ENCODE measurements around the gene ACACA.

ACACA gene

GRCh38 chr17:37123941-37124820 is 282.5 kb downstream of the ACACA start:
- ATAC-seq = no peak

- no peak for ATAC-seq
Observed at GRCh38 chr17:37123386-37123785, 283.2 kb downstream of the ACACA start.

- ATAC-seq = no peak
Observed at GRCh38 chr17:37121616-37122015, 285.0 kb downstream of the ACACA start.

- ATAC-seq = no peak
Observed at GRCh38 chr17:37118366-37119137, 288.1 kb downstream of the ACACA start.

- ATAC-seq = no peak
Observed at GRCh38 chr17:37117373-37118142, 289.1 kb downstream of the ACACA start.

- no peak for ATAC-seq
Observed at GRCh38 chr17:37116671-37117185, 289.9 kb downstream of the ACACA start.

GRCh38 chr17:37111329-37111728 is 295.3 kb downstream of the ACACA start:
- no peak for ATAC-seq

- no peak for ATAC-seq
Observed at GRCh38 chr17:37110746-37111145, 295.9 kb downstream of the ACACA start.

- no peak for ATAC-seq
Observed at GRCh38 chr17:37109731-37110710, 296.6 kb downstream of the ACACA start.

GRCh38 chr17:37109106-37109505 is 297.5 kb downstream of the ACACA start:
- no peak for ATAC-seq

GRCh38 chr17:37107406-37108083 is 299.1 kb downstream of the ACACA start:
- ATAC-seq = no peak

- no peak for ATAC-seq
Observed at GRCh38 chr17:37106049-37106448, 300.6 kb downstream of the ACACA start.

- no peak for ATAC-seq
Observed at GRCh38 chr17:37103231-37103630, 303.4 kb downstream of the ACACA start.

- no peak for ATAC-seq
Observed at GRCh38 chr17:37101306-37101705, 305.3 kb downstream of the ACACA start.

GRCh38 chr17:37100231-37100630 is 306.4 kb downstream of the ACACA start:
- no peak for ATAC-seq

- peak in 1 of 2 donors; percentile 17 for ATAC-seq
Observed at GRCh38 chr17:37098910-37099664, 307.5 kb downstream of the ACACA start.

GRCh38 chr17:37098152-37098551 is 308.5 kb downstream of the ACACA start:
- ATAC-seq = no peak

- no peak for ATAC-seq
Observed at GRCh38 chr17:37097154-37097553, 309.5 kb downstream of the ACACA start.

- no peak for ATAC-seq
Observed at GRCh38 chr17:37096071-37096470, 310.6 kb downstream of the ACACA start.

GRCh38 chr17:37094391-37094790 is 312.2 kb downstream of the ACACA start:
- no peak for ATAC-seq

Data from activated CD4-positive, CD25-positive, alpha-beta regulatory T cell treated with anti-CD3 and anti-CD28 coated beads, Interleukin-2, amount 50 U/mL, for 24 hours (primary cell).